M059J (cell line): Measurements from ENCODE around the gene SLC2A4RG. TPM values are rescaled to one million over a fixed set of nuclear protein-coding genes. Genes with fewer than 3 reads are reported as not detected.
"Not testable (repeated sequence)": the region's sequence is repeated elsewhere in the genome, so short reads cannot be mapped to it uniquely, and the experiment has no call there.

Experiments
- DNase-seq: peaks from one replicate; pipeline ENCODE4 v3.0.0-alpha.2; 2012; ENCODE audit warnings: low read depth
- total RNA-seq: library from RNA; depleted of rRNA; stranded (reverse); fragments of >200 nt; shearing (Covaris generic); gene quantifications from 2 replicates; pipeline ENCODE4 v1.2.3, GENCODE V29; 2014; rRNA removed

Gene SLC2A4RG
- total RNA-seq, 1 experiment from 2014 or later = 59.3 TPM

- DNase-seq = no peak
Measured at GRCh38 chr20:63775096-63775978, 35.8 kb downstream of the SLC2A4RG start.

GRCh38 chr20:63776875-63777274 lies 37.3 kb downstream of the SLC2A4RG start:
- not testable (repeated sequence) for DNase-seq

- DNase-seq = no peak
Measured at GRCh38 chr20:63777614-63778013, 38.0 kb downstream of the SLC2A4RG start.

GRCh38 chr20:63778034-63778752 lies 38.6 kb downstream of the SLC2A4RG start:
- peak; percentile 68 for DNase-seq

GRCh38 chr20:63778857-63779256 lies 39.3 kb downstream of the SLC2A4RG start:
- no peak for DNase-seq

- no peak for DNase-seq
Measured at GRCh38 chr20:63781181-63781580, 41.6 kb downstream of the SLC2A4RG start.

- DNase-seq = no peak
Measured at GRCh38 chr20:63782051-63782471, 42.5 kb downstream of the SLC2A4RG start.

- no peak for DNase-seq
Measured at GRCh38 chr20:63782521-63782971, 43.0 kb downstream of the SLC2A4RG start.

GRCh38 chr20:63783970-63784369 lies 44.4 kb downstream of the SLC2A4RG start:
- DNase-seq = no peak

GRCh38 chr20:63785691-63786131 lies 46.1 kb downstream of the SLC2A4RG start:
- DNase-seq = no peak

- no peak for DNase-seq
Measured at GRCh38 chr20:63787302-63787701, 47.7 kb downstream of the SLC2A4RG start.

- no peak for DNase-seq
Measured at GRCh38 chr20:63787749-63788148, 48.2 kb downstream of the SLC2A4RG start.

- no peak for DNase-seq
Measured at GRCh38 chr20:63789836-63790571, 50.4 kb downstream of the SLC2A4RG start.

- DNase-seq = no peak
Measured at GRCh38 chr20:63790572-63791168, 51.1 kb downstream of the SLC2A4RG start.

- DNase-seq = no peak
Measured at GRCh38 chr20:63791497-63792156, 52.1 kb downstream of the SLC2A4RG start.

GRCh38 chr20:63792866-63793265 lies 53.3 kb downstream of the SLC2A4RG start:
- no peak for DNase-seq

Other genes with a start within 250 kb of the SLC2A4RG start
- 154 and 260 TPM in 2 replicates for gene EEF1A2, start 240.7 kb upstream of the SLC2A4RG start, total RNA-seq
- 263 and 328 TPM in 2 replicates for gene PPDPF, start 219.0 kb upstream of the SLC2A4RG start, total RNA-seq
- not detected in 2 replicates for gene PTK6, start 202.4 kb upstream of the SLC2A4RG start, total RNA-seq
- not detected in 2 replicates for gene SRMS, start 192.0 kb upstream of the SLC2A4RG start, total RNA-seq
- not detected in 2 replicates for gene FNDC11, start 185.6 kb upstream of the SLC2A4RG start, total RNA-seq
- 88.7 and 205 TPM in 2 replicates for gene HELZ2, start 165.5 kb upstream of the SLC2A4RG start, total RNA-seq
- gene GMEB2, start 112.7 kb upstream of the SLC2A4RG start, total RNA-seq = 9.6 and 19.6 TPM in 2 replicates
- 0.89 and 2.6 TPM in 2 replicates for gene STMN3, start 86.4 kb upstream of the SLC2A4RG start, total RNA-seq
- gene RTEL1, start 81.5 kb upstream of the SLC2A4RG start, total RNA-seq = 4.0 and 9.9 TPM in 2 replicates
- 1.9 TPM in 1 of 2 replicates, not detected in the other for gene TNFRSF6B, start 43.1 kb upstream of the SLC2A4RG start, total RNA-seq
- 29.1 and 56.3 TPM in 2 replicates for gene ARFRP1, start 31.8 kb upstream of the SLC2A4RG start, total RNA-seq
- gene ZGPAT, start 31.7 kb upstream of the SLC2A4RG start, total RNA-seq = 24.2 and 25.7 TPM in 2 replicates
- gene LIME1, start 3.1 kb upstream of the SLC2A4RG start, total RNA-seq = 0.12 and 4.4 TPM in 2 replicates
- gene ZBTB46, start 91.5 kb downstream of the SLC2A4RG start, total RNA-seq = 2.5 and 3.1 TPM in 2 replicates
- not detected in 2 replicates for gene ABHD16B, start 121.7 kb downstream of the SLC2A4RG start, total RNA-seq
- gene TPD52L2, start 125.5 kb downstream of the SLC2A4RG start, total RNA-seq = 130 and 152 TPM in 2 replicates
- gene DNAJC5, start 155.3 kb downstream of the SLC2A4RG start, total RNA-seq = 37.9 and 68.7 TPM in 2 replicates
- gene UCKL1, start 216.6 kb downstream of the SLC2A4RG start, total RNA-seq = 23.9 and 32.2 TPM in 2 replicates
- 7.7 and 17.7 TPM in 2 replicates for gene ZNF512B, start 230.2 kb downstream of the SLC2A4RG start, total RNA-seq
- gene SAMD10, start 239.9 kb downstream of the SLC2A4RG start, total RNA-seq = 0.42 and 1.2 TPM in 2 replicates
- gene PRPF6, start 241.4 kb downstream of the SLC2A4RG start, total RNA-seq = 77.2 and 106 TPM in 2 replicates